Parathyroid adenoma (tissue), 2 donors: ENCODE results near the gene FGD2.

ENCODE experiments used
- H2AFZ ChIP-seq: fragments of 300-600 bp; sonication (generic); one replicate; pipeline ENCODE4 v1.7.0; 2017; ENCODE audit warnings: antibody characterized with exemption, mild to moderate bottlenecking
- H3K27ac ChIP-seq: fragments of 300-600 bp; sonication (generic); one replicate; pipeline ENCODE4 v1.7.0; 2017
- H3K27me3 ChIP-seq: fragments of 300-600 bp; sonication (generic); one replicate; pipeline ENCODE4 v1.7.0; 2017; ENCODE audit warnings: low read length; ENCODE audit not compliant: control insufficient read depth, insufficient read depth
- H3K36me3 ChIP-seq: fragments of 300-600 bp; sonication (generic); one replicate; pipeline ENCODE4 v1.7.0; 2017; ENCODE audit warnings: low read length; ENCODE audit not compliant: control insufficient read depth, insufficient read depth
- H3K4me1 ChIP-seq: fragments of 300-600 bp; sonication (generic); one replicate; pipeline ENCODE4 v1.7.0; 2017; ENCODE audit warnings: control low read depth
- H3K4me2 ChIP-seq: fragments of 300-600 bp; sonication (generic); one replicate; pipeline ENCODE4 v1.7.0; 2017; ENCODE audit warnings: low read length
- H3K4me3 ChIP-seq: fragments of 300-600 bp; sonication (generic); one replicate; pipeline ENCODE4 v1.7.0; 2017; ENCODE audit warnings: low read depth, low read length
- H3K79me2 ChIP-seq: fragments of 300-600 bp; sonication (generic); one replicate; pipeline ENCODE4 v1.7.0; 2017; ENCODE audit warnings: control low read depth
- H3K9ac ChIP-seq: fragments of 300-600 bp; sonication (generic); one replicate; pipeline ENCODE4 v1.7.0; 2017; ENCODE audit warnings: mild to moderate bottlenecking
- H3K9me3 ChIP-seq: fragments of 300-600 bp; sonication (generic); one replicate; pipeline ENCODE4 v1.7.0; 2017; ENCODE audit warnings: low read length; ENCODE audit not compliant: control insufficient read depth
- CTCF ChIP-seq: fragments of 300-600 bp; sonication (generic); IDR thresholded peaks from one replicate; pipeline ENCODE4 v1.7.0; 2017; ENCODE audit warnings: antibody characterized with exemption, mild to moderate bottlenecking
- donor health status: primary hyperparathyroidism.

The FGD2 gene

GRCh38 chr6:37030599-37030998 lies 25.1 kb downstream of the FGD2 start:
- no peak for TF ChIP-seq CTCF
- H3K4me2 ChIP-seq = no peak overlapping the region
- no peak overlapping the region for H3K4me3 ChIP-seq
- no peaks in the 10 kb centered on the region for H3K9me3 ChIP-seq
- H3K27ac ChIP-seq = no peak overlapping the region
- no peaks in the 10 kb centered on the region for H3K27me3 ChIP-seq
- no peaks in the 10 kb centered on the region for H3K79me2 ChIP-seq
- H3K9ac ChIP-seq = no peak overlapping the region
- no peak overlapping the region for H2AFZ ChIP-seq
- no peaks in the 10 kb centered on the region for H3K36me3 ChIP-seq
- H3K4me1 ChIP-seq = no peaks in the 10 kb centered on the region

- Histone ChIP-seq H2AFZ (no peak overlapping the region), H3K4me2 (no peak overlapping the region)
- TF ChIP-seq CTCF = no peak
Measured at GRCh38 chr6:37032239-37032638, 26.8 kb downstream of the FGD2 start.

GRCh38 chr6:37033255-37033654 lies 27.8 kb downstream of the FGD2 start:
- Histone ChIP-seq H3K27me3 (no peaks in the 10 kb centered on the region), H3K4me2 (no peak overlapping the region), H3K9ac (no peak overlapping the region), H3K79me2 (no peaks in the 10 kb centered on the region), H3K36me3 (no peaks in the 10 kb centered on the region), H2AFZ (no peak overlapping the region), H3K9me3 (no peaks in the 10 kb centered on the region), H3K4me1 (no peaks in the 10 kb centered on the region), H3K4me3 (no peak overlapping the region), H3K27ac (no peak overlapping the region)
- no peak for TF ChIP-seq CTCF

More at GRCh38 chr6:37032239-37032638, 26.8 kb downstream of the FGD2 start:
- H3K79me2 ChIP-seq = no peaks in the 10 kb centered on the region
- H3K4me1 ChIP-seq = no peaks in the 10 kb centered on the region
- no peak overlapping the region for H3K9ac ChIP-seq
- H3K27me3 ChIP-seq = no peaks in the 10 kb centered on the region
- no peaks in the 10 kb centered on the region for H3K9me3 ChIP-seq
- no peak overlapping the region for H3K4me3 ChIP-seq
- no peak overlapping the region for H3K27ac ChIP-seq
- no peaks in the 10 kb centered on the region for H3K36me3 ChIP-seq

GRCh38 chr6:37033819-37034795 lies 28.7 kb downstream of the FGD2 start:
- Histone ChIP-seq H2AFZ (no peak overlapping the region), H3K36me3 (no peaks in the 10 kb centered on the region), H3K79me2 (no peaks in the 10 kb centered on the region), H3K4me1 (no peaks in the 10 kb centered on the region), H3K9me3 (no peaks in the 10 kb centered on the region), H3K27ac (no peak overlapping the region), H3K4me3 (no peak overlapping the region), H3K4me2 (no peak overlapping the region), H3K27me3 (no peaks in the 10 kb centered on the region), H3K9ac (no peak overlapping the region)
- no peak for TF ChIP-seq CTCF
